A549 (cell line): ENCODE results near the gene NFKBIE.

Source experiments
- CEBPB ChIP-seq, 2 experiments: fragments of >200 bp in 1 of 2; sonication (Bioruptor Twin) in 1 of 2; formaldehyde crosslinking in 1 of 2; IDR thresholded peaks; 2 replicates each; pipeline ENCODE4 v1.6.1; 2012 to 2016
- EP300 ChIP-seq, 2 experiments: fragments of >200 bp; sonication (Bioruptor Twin); formaldehyde crosslinking; IDR thresholded peaks; 2 replicates in 1 of 2; 3 replicates in 1 of 2; pipeline ENCODE4 v1.6.1; 2016 to 2017
- MYC ChIP-seq: IDR thresholded peaks from 2 replicates; pipeline ENCODE4 v1.6.1; 2012; ENCODE audit warnings: mild to moderate bottlenecking, inconsistent platforms, low read length, improper control_type of control experiment, borderline replicate concordance
- POLR2A ChIP-seq: IDR thresholded peaks from 2 replicates; pipeline ENCODE4 v1.6.1; 2012; ENCODE audit warnings: mild to moderate bottlenecking, low read length
- REST ChIP-seq: fragments of 200-600 bp; sonication (generic); IDR thresholded peaks from 2 replicates; pipeline ENCODE4 v1.6.1; 2016; ENCODE audit warnings: antibody characterized with exemption, mild to moderate bottlenecking, moderate library complexity
- SREBF2 ChIP-seq: fragments of 450-650 bp; IDR thresholded peaks from 2 replicates; pipeline ENCODE4 v1.6.1; 2014; ENCODE audit warnings: mild to moderate bottlenecking, moderate library complexity
- TF ChIP-seq, protein P1 (sequence below): fragments of >200 bp; sonication (Bioruptor Twin); formaldehyde crosslinking; IDR thresholded peaks from 3 replicates; pipeline ENCODE4 v1.5.1; 2016
- TF ChIP-seq, protein P2 (sequence below): fragments of 250-450 bp; sonication (Bioruptor Pico); IDR thresholded peaks from 2 replicates; pipeline ENCODE4 v1.5.0; 2021; ENCODE audit warnings: mild to moderate bottlenecking, moderate library complexity, borderline replicate concordance
- TF ChIP-seq, protein P3 (sequence below): IDR thresholded peaks from 2 replicates; pipeline ENCODE4 v1.6.1; 2012
- TF ChIP-seq, protein P4 (sequence below): fragments of 450-650 bp; IDR thresholded peaks from 2 replicates; pipeline ENCODE4 v1.6.1; 2014; ENCODE audit warnings: antibody characterized with exemption

- TF ChIP-seq, protein P1, sequence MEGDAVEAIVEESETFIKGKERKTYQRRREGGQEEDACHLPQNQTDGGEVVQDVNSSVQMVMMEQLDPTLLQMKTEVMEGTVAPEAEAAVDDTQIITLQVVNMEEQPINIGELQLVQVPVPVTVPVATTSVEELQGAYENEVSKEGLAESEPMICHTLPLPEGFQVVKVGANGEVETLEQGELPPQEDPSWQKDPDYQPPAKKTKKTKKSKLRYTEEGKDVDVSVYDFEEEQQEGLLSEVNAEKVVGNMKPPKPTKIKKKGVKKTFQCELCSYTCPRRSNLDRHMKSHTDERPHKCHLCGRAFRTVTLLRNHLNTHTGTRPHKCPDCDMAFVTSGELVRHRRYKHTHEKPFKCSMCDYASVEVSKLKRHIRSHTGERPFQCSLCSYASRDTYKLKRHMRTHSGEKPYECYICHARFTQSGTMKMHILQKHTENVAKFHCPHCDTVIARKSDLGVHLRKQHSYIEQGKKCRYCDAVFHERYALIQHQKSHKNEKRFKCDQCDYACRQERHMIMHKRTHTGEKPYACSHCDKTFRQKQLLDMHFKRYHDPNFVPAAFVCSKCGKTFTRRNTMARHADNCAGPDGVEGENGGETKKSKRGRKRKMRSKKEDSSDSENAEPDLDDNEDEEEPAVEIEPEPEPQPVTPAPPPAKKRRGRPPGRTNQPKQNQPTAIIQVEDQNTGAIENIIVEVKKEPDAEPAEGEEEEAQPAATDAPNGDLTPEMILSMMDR: no peak
- TF ChIP-seq, protein P2, sequence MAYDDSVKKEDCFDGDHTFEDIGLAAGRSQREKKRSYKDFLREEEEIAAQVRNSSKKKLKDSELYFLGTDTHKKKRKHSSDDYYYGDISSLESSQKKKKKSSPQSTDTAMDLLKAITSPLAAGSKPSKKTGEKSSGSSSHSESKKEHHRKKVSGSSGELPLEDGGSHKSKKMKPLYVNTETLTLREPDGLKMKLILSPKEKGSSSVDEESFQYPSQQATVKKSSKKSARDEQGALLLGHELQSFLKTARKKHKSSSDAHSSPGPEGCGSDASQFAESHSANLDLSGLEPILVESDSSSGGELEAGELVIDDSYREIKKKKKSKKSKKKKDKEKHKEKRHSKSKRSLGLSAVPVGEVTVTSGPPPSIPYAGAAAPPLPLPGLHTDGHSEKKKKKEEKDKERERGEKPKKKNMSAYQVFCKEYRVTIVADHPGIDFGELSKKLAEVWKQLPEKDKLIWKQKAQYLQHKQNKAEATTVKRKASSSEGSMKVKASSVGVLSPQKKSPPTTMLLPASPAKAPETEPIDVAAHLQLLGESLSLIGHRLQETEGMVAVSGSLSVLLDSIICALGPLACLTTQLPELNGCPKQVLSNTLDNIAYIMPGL: no peak
- TF ChIP-seq REST (no peak), SREBF2 (no peak), POLR2A (no peak), EP300 (IDR thresholded peaks at IDR 0.05) (no peak), MYC (no peak), CEBPB (IDR thresholded peaks at IDR 0.05) (no peak)
- TF ChIP-seq, protein P3, sequence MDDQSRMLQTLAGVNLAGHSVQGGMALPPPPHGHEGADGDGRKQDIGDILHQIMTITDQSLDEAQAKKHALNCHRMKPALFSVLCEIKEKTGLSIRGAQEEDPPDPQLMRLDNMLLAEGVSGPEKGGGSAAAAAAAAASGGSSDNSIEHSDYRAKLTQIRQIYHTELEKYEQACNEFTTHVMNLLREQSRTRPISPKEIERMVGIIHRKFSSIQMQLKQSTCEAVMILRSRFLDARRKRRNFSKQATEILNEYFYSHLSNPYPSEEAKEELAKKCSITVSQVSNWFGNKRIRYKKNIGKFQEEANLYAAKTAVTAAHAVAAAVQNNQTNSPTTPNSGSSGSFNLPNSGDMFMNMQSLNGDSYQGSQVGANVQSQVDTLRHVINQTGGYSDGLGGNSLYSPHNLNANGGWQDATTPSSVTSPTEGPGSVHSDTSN: no peak
- TF ChIP-seq, protein P4, sequence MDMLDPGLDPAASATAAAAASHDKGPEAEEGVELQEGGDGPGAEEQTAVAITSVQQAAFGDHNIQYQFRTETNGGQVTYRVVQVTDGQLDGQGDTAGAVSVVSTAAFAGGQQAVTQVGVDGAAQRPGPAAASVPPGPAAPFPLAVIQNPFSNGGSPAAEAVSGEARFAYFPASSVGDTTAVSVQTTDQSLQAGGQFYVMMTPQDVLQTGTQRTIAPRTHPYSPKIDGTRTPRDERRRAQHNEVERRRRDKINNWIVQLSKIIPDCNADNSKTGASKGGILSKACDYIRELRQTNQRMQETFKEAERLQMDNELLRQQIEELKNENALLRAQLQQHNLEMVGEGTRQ: no peak
Measured at GRCh38 chr6:44257753-44258324, 7.5 kb downstream of the NFKBIE start.
